Stimulated activated CD8-positive, alpha-beta memory T cell treated with anti-CD3 and anti-CD28 coated beads, Interleukin-12 subunit alpha, Interleukin-12 subunit beta, amount 100 ng/mL, for 24 hours (primary cell): Measurements from ENCODE around the gene STAMBPL1.

Experiments used
- DNase-seq: peaks from one replicate; pipeline ENCODE4 v3.0.0-alpha.2; 2020; ENCODE audit errors: extremely low read depth

Gene STAMBPL1

DNA sequence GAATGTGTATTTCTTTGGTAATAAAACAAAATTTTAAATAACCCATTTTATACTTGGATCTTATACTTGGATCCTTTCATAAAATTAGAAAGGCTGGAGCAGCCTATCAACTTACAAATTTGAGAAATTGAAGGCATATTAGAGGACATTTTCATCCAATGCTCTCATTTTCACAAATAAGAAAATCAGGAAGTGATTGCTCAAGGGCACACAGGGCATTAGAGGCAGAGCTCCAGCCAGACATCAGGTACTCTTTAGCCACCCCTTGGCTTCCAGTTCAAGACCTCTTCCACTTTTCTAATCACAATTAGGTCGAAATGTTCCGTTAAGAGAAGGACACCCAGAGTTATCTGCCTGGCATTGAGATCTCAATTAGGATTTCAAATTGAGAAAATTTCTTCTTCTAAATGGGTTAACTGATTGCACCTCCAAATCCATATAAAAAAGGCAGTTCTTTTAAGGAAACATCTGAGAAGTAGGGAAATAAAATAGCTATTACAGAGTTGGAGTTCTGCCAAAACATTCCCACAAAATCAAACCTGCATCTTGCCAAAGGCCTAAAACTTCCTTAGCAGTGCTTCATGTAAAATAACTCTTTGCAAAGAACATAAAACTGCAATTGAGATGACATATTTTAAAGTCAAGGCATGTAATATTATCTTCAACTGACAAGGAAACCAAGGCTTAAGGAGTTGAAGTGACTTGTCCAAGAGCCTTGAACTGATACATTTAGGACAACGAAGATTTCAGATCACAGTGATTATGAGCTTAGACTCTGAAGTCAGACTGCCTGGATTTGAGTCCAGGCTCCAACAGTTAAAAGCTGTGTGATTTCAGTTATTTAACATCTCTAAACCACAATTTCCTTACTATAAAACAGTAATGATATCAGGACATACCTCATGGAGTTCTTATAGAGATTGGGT is 70.1 kb downstream of the STAMBPL1 start:
- DNase-seq, result no peak

GRCh38 chr10:88952647-88953111 is 72.6 kb downstream of the STAMBPL1 start, which contains the start of gene ACTA2:
Gene ACTA2 (minus strand): TSS chr10:88952773. CDS start chr10:88948930, 3,843 bp downstream.
- DNase-seq, result no peak

DNA sequence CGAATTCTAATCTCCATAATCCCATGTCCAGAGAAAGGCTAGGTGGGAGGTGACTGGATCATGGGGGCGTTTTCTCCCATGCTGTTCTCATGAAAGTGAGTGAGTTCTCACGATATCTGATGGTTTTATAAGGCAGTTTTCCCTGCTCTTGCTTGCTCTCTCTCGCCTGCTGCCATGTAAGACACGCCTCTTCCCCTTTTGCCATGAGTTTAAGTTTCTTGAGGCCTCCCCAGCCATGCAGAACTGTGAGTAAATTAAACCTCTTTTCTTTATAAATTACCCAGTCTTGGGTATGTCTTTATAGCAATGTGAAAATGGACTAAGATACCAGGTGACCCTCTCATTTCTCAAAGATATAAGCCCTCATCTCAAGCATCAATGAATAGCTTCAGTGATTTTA is 73.6 kb downstream of the STAMBPL1 start:
- no peak for DNase-seq

GRCh38 chr10:88954458-88955083 is 74.5 kb downstream of the STAMBPL1 start:
- no peak for DNase-seq

GRCh38 chr10:88957381-88957780 is 77.3 kb downstream of the STAMBPL1 start:
- no peak for DNase-seq

DNA sequence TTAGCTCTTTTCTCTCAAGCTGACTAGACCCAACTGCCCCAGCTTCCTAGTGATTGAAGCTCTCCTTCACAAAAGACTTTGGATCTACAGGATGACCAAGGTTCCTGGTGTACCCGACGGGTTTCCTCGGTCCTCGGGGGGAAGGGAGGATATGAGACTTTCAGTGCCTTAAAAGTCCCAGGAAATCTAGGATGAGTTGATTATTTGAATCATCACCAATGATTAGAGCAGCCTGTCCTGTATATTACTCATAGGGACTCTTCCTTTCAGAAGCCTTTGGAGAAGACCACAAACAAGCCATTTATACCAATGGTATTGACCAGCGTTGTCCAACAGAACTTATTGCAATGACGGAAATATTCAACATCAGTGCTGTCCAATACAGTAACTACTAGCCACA is 78.7 kb downstream of the STAMBPL1 start:
- DNase-seq, result no peak

GRCh38 chr10:88960802-88961201 is 80.8 kb downstream of the STAMBPL1 start:
- no peak for DNase-seq

DNA sequence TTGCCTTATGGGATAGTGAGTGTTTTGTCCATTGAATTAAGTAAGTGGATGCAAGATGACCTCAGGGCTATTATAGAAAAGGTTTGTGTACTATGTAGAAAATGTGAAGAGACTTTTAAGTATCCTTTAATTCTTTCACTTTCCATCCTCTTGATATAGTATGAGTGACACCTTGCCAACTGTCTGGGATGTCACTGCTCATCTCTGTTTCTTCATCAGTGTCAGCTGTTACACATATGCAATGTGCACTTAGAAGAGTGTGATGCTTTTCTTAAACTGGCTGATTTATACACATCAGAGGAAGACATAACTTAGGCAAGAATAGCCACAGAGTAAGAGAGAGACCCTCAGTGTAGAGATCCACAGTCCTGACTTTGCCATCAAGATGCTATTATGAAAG is 81.2 kb downstream of the STAMBPL1 start:
- DNase-seq, result no peak

DNA sequence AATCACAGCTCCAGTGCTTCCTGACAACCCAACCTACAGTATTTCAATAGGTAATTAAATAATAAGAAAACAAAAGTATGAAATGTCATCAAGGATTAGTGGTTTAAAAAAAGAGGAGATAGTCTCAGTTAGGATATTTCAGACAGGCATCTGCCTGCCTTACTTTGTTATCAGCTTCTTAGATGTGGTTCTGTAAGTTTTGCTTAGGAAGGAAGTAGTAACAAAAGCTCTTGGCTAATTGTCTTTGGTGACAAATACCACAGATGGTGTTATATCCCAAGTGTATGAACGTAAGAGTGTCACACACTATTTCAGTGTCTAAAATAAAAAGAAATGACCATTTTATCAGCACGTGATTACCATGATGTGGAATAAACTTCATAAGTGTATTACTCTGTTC is 82.3 kb downstream of the STAMBPL1 start:
- no peak for DNase-seq

DNA sequence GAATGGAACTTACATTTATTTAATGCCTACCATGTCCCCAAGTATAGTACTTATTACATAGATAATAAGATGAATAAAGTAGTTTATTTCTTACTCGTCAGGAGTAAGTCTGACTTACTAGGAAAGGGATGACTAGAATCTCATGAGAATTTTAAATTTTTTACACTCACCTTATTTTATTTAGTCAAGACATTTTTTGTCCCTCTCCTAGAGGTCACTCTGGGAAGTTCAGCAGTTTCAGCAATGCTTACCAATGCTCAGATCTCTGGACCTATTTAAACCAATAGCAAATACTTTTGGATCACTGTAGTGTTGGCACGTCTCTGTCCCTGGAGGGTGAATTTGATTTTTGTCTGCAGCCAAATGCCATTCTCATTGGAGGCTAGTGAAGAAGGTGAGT is 83.3 kb downstream of the STAMBPL1 start:
- no peak for DNase-seq

GRCh38 chr10:88964360-88964759 is 84.3 kb downstream of the STAMBPL1 start:
- DNase-seq, result no peak

GRCh38 chr10:88964869-88965415 is 84.9 kb downstream of the STAMBPL1 start:
- no peak for DNase-seq

DNA sequence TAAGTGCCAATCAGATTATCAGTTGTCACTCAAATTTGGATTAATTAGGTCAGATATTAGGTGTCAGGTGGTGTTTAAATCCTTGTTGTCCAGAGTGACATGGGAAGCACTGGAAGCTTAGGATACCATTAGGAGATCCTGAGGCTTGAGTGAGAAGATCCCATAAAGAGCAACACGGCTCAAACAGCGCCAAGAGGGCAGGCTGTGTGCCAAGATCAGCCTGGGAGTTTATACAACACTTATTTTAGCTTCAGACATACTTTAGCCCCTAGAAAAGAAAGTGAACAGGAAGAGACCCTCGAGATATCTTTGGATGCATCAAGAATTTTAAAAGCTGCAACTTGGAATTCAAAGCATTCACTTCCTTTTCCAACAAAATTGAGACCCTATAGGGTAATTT is 86.8 kb downstream of the STAMBPL1 start:
- DNase-seq, result no peak

GRCh38 chr10:88968391-88968790 is 88.3 kb downstream of the STAMBPL1 start:
- no peak for DNase-seq

DNA sequence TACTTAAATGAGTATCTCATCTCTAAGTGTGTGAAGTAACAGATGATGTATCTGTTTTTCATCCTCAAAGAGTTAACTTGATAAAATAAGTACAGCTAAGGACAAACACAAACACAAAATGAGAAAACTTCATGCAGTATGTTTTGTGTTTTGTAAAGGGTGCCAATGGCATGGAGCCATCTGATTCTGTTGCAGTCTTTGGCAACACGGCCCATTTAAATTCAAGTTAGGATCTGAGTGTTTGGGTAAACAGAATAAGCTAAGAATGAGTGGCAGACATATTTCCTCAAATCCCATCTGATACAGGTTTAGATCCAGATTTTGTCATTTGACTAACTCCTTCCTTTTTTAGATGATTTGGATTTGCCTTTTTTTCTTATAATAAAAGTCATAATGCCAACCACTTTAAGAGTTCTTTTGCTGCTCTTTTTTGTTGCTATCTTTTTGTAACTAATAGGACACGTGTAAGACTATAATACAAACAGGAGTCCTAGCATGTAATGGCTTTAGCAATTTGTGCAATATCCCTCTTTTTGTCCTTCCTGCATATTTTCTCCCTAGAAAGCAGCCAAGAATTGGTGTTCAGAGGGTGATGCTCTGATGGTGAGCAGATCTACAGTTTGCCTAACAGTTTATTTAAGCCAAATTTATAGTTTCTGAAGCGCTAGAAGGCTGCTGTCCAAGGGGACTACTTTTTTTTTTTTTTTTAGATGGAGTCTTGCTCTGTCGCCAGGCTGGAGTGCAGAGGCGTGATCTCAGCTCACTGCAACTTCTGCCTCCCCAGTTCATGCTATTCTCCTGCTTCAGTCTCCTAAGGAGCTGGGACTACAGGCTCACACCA is 91.4 kb downstream of the STAMBPL1 start:
- no peak for DNase-seq
